ENCODE results near the gene MPV17. TPM values are rescaled to one million over a fixed set of nuclear protein-coding genes. Genes with fewer than 3 reads are reported as not detected.

Gene MPV17
- total and polyA plus RNA-seq, 2 of the 13 experiments (the other 11 are each of a cell fraction or from before 2014, with no cell fraction given), result 48.9 to 129 TPM

GRCh38 chr2:27356382-27357181 lies 33.7 kb upstream of the MPV17 start, which contains the start of gene GTF3C2 (continued):
- TF ChIP-seq ZNF407 (CRISPR knock-in tag; IDR thresholded peaks at IDR 0.05; ENCODE audit: not compliant biosample characterization) (peak; percentile 61), ZNF12 (CRISPR knock-in tag; IDR thresholded peaks at IDR 0.05) (no peak; the same call in 1 of the 2 replicates), TRIM24 (CRISPR knock-in tag; IDR thresholded peaks at IDR 0.05) (no peak), BATF2 (CRISPR knock-in tag; IDR thresholded peaks at IDR 0.05) (0 out of 2 replicates have a peak, but pooled peaks have one; percentile 65), ZNF207 (IDR thresholded peaks at IDR 0.05; ENCODE audit: borderline replicate concordance) (no peak), ZSCAN29 (CRISPR knock-in tag; conservative IDR thresholded peaks at IDR 0.05) (0 out of 2 replicates have a peak, but pooled peaks have one; percentile 50), ZNF556 (CRISPR knock-in tag; IDR thresholded peaks at IDR 0.05; ENCODE audit: borderline replicate concordance) (0 out of 2 replicates have a peak, but pooled peaks have one; percentile 49), KDM1A (CRISPR knock-in tag; IDR thresholded peaks at IDR 0.05) (no peak), UBTF (CRISPR knock-in tag; IDR thresholded peaks at IDR 0.05) (peak; percentile 99), FUBP1 (CRISPR knock-in tag; IDR thresholded peaks at IDR 0.05; ENCODE audit: borderline replicate concordance) (no peak)

All from HepG2 (cell line).